Trophoblast cell (in vitro differentiated cells and primary cell): Measurements from ENCODE around the gene APBA1.

ENCODE experiments used
- DNase-seq, 2 donors: peaks; one replicate each; pipeline ENCODE4 v3.0.0-alpha.2; 2016
- H2AFZ ChIP-seq: 2 replicates; pipeline ENCODE4 v1.6.1; 2013; ENCODE audit warnings: low read length, moderate library complexity, mild to moderate bottlenecking; ENCODE audit not compliant: insufficient read depth, poor library complexity
- H2AK5ac ChIP-seq: 2 replicates; pipeline ENCODE4 v1.6.1; 2013; ENCODE audit warnings: mild to moderate bottlenecking, low read length
- H2BK120ac ChIP-seq: 2 replicates; pipeline ENCODE4 v1.6.1; 2013; ENCODE audit warnings: low read length, mild to moderate bottlenecking, moderate library complexity; ENCODE audit not compliant: insufficient read depth, poor library complexity
- H2BK12ac ChIP-seq: 2 replicates; pipeline ENCODE4 v1.6.1; 2013; ENCODE audit warnings: mild to moderate bottlenecking, low read length, moderate library complexity
- H2BK5ac ChIP-seq: 2 replicates; pipeline ENCODE4 v1.6.1; 2013; ENCODE audit warnings: low read length, low read depth, moderate library complexity, mild to moderate bottlenecking; ENCODE audit not compliant: poor library complexity
- H3K14ac ChIP-seq: 2 replicates; pipeline ENCODE4 v1.6.1; 2013; ENCODE audit warnings: mild to moderate bottlenecking, low read length
- H3K18ac ChIP-seq: 2 replicates; pipeline ENCODE4 v1.6.1; 2013; ENCODE audit warnings: mild to moderate bottlenecking, low read length
- H3K23ac ChIP-seq: 2 replicates; pipeline ENCODE4 v1.6.1; 2013; ENCODE audit warnings: low read length
- H3K27ac ChIP-seq: 2 replicates; pipeline ENCODE4 v1.5.1; 2013; ENCODE audit warnings: low read depth, mild to moderate bottlenecking, inconsistent platforms, low read length, moderate library complexity
- H3K27me3 ChIP-seq: 2 replicates; pipeline ENCODE4 v1.6.1; 2013; ENCODE audit warnings: inconsistent platforms, mild to moderate bottlenecking, low read length, moderate library complexity; ENCODE audit not compliant: insufficient read depth
- H3K36me3 ChIP-seq, 2 experiments: 1 replicate in 1 of 2; 2 replicates in 1 of 2; pipeline ENCODE4 v1.6.1; 2013; ENCODE audit warnings: low read length in 2 of 2, mild to moderate bottlenecking in 2 of 2, moderate library complexity in 1 of 2; ENCODE audit not compliant: insufficient read depth in 2 of 2, control insufficient read depth in 1 of 2
- H3K4ac ChIP-seq: 2 replicates; pipeline ENCODE4 v1.6.1; 2013; ENCODE audit warnings: low read depth, mild to moderate bottlenecking, low read length, moderate library complexity
- H3K4me1 ChIP-seq, 2 experiments: 1 replicate in 1 of 2; 2 replicates in 1 of 2; pipeline ENCODE4 v1.6.1; 2013; ENCODE audit warnings: low read length in 2 of 2, mild to moderate bottlenecking in 2 of 2, moderate library complexity in 1 of 2; ENCODE audit not compliant: insufficient read depth in 2 of 2, control insufficient read depth in 1 of 2
- H3K4me2 ChIP-seq: 2 replicates; pipeline ENCODE4 v1.6.1; 2013; ENCODE audit warnings: inconsistent platforms, mild to moderate bottlenecking, low read length, moderate library complexity
- H3K4me3 ChIP-seq: 2 replicates; pipeline ENCODE4 v1.5.1; 2013; ENCODE audit warnings: mild to moderate bottlenecking, low read depth, low read length, inconsistent platforms
- H3K79me1 ChIP-seq: one replicate; pipeline ENCODE4 v1.6.1; 2013; ENCODE audit warnings: low read length
- H3K79me2 ChIP-seq: 2 replicates; pipeline ENCODE4 v1.6.1; 2013; ENCODE audit warnings: low read length, mild to moderate bottlenecking; ENCODE audit not compliant: control insufficient read depth, insufficient read depth, poor library complexity
- H3K9ac ChIP-seq: 2 replicates; pipeline ENCODE4 v1.6.1; 2013; ENCODE audit warnings: mild to moderate bottlenecking, low read length
- H3K9me3 ChIP-seq: 2 replicates; pipeline ENCODE4 v1.6.1; 2013; ENCODE audit warnings: low read depth, mild to moderate bottlenecking, control low read depth, inconsistent platforms, low read length; ENCODE audit not compliant: insufficient read depth
- H4K12ac ChIP-seq: 2 replicates; pipeline ENCODE4 v1.6.1; 2013; ENCODE audit warnings: low read depth, mild to moderate bottlenecking, low read length, moderate library complexity
- H4K8ac ChIP-seq: 2 replicates; pipeline ENCODE4 v1.6.1; 2013; ENCODE audit warnings: low read depth, mild to moderate bottlenecking, low read length, moderate library complexity
- H4K91ac ChIP-seq: one replicate; pipeline ENCODE4 v1.6.1; 2013; ENCODE audit warnings: low read depth, mild to moderate bottlenecking, low read length, moderate library complexity
- WGBS: extraction: QIAGEN DNeasy Blood & Tissue Kit; methylation state at CpG from one replicate; pipeline ENCODE4 v1.1.7; 2013; ENCODE audit warnings: missing lambda C conversion rate; ENCODE audit not compliant: insufficient read length, insufficient coverage; ENCODE audit errors: extremely low coverage; 5-methylcytosine and 5-hydroxymethylcytosine counted together

Gene APBA1

GRCh38 chr9:69715825-69716224 is 43.7 kb upstream of the APBA1 start:
- Histone ChIP-seq H3K27me3 (no peaks in the 10 kb centered on the region), H3K9me3 (peaks cover 2% of the 10 kb centered on the region), H3K4me3 (no peak overlapping the region), H2BK5ac (no peak overlapping the region), H3K4ac (no peak overlapping the region), H3K4me1 (no peaks in the 10 kb centered on the region), H2AFZ (no peak overlapping the region), H3K27ac (no peak overlapping the region), H3K18ac (no peak overlapping the region), H3K14ac (no peak overlapping the region), H3K79me2 (no peaks in the 10 kb centered on the region), H2BK12ac (no peak overlapping the region), H3K4me2 (no peak overlapping the region), H2BK120ac (no peak overlapping the region), H4K8ac (no peak overlapping the region), H2AK5ac (no peak overlapping the region), H3K9ac (no peak overlapping the region), H3K79me1 (no peaks in the 10 kb centered on the region), H3K36me3 (peaks cover 4 to 5% of the 10 kb centered on the region in 2 experiments), H3K23ac (no peak overlapping the region), H4K12ac (no peak overlapping the region), H4K91ac (no peak overlapping the region)
- no peak for DNase-seq
- no CpG with 5 or more reads among the region's 1 CpG for WGBS

- Histone ChIP-seq H3K9me3 (peaks cover 2% of the 10 kb centered on the region), H3K4me2 (no peak overlapping the region), H4K8ac (no peak overlapping the region), H3K4me3 (no peak overlapping the region), H2AK5ac (no peak overlapping the region), H3K27ac (no peak overlapping the region), H3K4ac (no peak overlapping the region), H2BK5ac (no peak overlapping the region), H2AFZ (no peak overlapping the region), H3K14ac (no peak overlapping the region), H2BK120ac (no peak overlapping the region), H3K23ac (no peak overlapping the region), H4K12ac (no peak overlapping the region), H3K27me3 (no peaks in the 10 kb centered on the region), H3K36me3 (peaks cover 4 to 5% of the 10 kb centered on the region in 2 experiments), H3K4me1 (no peaks in the 10 kb centered on the region), H3K18ac (no peak overlapping the region), H4K91ac (no peak overlapping the region), H3K79me2 (no peaks in the 10 kb centered on the region), H3K79me1 (no peaks in the 10 kb centered on the region), H2BK12ac (no peak overlapping the region), H3K9ac (no peak overlapping the region)
- no peak for DNase-seq
- no CpG with 5 or more reads among the region's 3 CpGs for WGBS
Observed at GRCh38 chr9:69715096-69715495, 42.9 kb upstream of the APBA1 start.

- Histone ChIP-seq H3K27ac (no peak overlapping the region), H3K4me3 (no peak overlapping the region), H3K27me3 (no peaks in the 10 kb centered on the region), H3K9ac (no peak overlapping the region), H2BK12ac (no peak overlapping the region), H3K4me2 (no peak overlapping the region), H3K79me2 (no peaks in the 10 kb centered on the region), H3K18ac (no peak overlapping the region), H4K12ac (no peak overlapping the region), H3K23ac (no peak overlapping the region), H2AK5ac (no peak overlapping the region), H3K14ac (no peak overlapping the region), H3K9me3 (peaks cover 2% of the 10 kb centered on the region), H4K8ac (no peak overlapping the region), H2BK5ac (no peak overlapping the region), H4K91ac (no peak overlapping the region), H3K36me3 (no peaks in the 10 kb centered on the region), H2AFZ (no peak overlapping the region), H3K79me1 (no peaks in the 10 kb centered on the region), H3K4ac (no peak overlapping the region), H2BK120ac (no peak overlapping the region), H3K4me1 (no peaks in the 10 kb centered on the region)
- WGBS = no CpG with 5 or more reads among the region's 2 CpGs
- no peak for DNase-seq
Observed at GRCh38 chr9:69697475-69697874, 25.3 kb upstream of the APBA1 start.

- Histone ChIP-seq H2BK12ac (no peak overlapping the region), H3K9me3 (peaks cover 2% of the 10 kb centered on the region), H3K23ac (no peak overlapping the region), H3K4me3 (no peak overlapping the region), H3K36me3 (no peaks in the 10 kb centered on the region), H3K4ac (no peak overlapping the region), H2BK120ac (no peak overlapping the region), H3K79me2 (no peaks in the 10 kb centered on the region), H2AK5ac (no peak overlapping the region), H3K4me2 (no peak overlapping the region), H4K8ac (no peak overlapping the region), H3K27me3 (no peaks in the 10 kb centered on the region), H3K14ac (no peak overlapping the region), H2AFZ (no peak overlapping the region), H3K18ac (no peak overlapping the region), H4K12ac (no peak overlapping the region), H3K4me1 (no peaks in the 10 kb centered on the region), H3K9ac (no peak overlapping the region), H4K91ac (no peak overlapping the region), H2BK5ac (no peak overlapping the region), H3K27ac (no peak overlapping the region), H3K79me1 (no peaks in the 10 kb centered on the region)
- DNase-seq = no peak
- no CpG with 5 or more reads among the region's 2 CpGs for WGBS
Observed at GRCh38 chr9:69696802-69697201, 24.6 kb upstream of the APBA1 start.
